ENCODE measurements around the gene SPI1.

SPI1 gene

DNA sequence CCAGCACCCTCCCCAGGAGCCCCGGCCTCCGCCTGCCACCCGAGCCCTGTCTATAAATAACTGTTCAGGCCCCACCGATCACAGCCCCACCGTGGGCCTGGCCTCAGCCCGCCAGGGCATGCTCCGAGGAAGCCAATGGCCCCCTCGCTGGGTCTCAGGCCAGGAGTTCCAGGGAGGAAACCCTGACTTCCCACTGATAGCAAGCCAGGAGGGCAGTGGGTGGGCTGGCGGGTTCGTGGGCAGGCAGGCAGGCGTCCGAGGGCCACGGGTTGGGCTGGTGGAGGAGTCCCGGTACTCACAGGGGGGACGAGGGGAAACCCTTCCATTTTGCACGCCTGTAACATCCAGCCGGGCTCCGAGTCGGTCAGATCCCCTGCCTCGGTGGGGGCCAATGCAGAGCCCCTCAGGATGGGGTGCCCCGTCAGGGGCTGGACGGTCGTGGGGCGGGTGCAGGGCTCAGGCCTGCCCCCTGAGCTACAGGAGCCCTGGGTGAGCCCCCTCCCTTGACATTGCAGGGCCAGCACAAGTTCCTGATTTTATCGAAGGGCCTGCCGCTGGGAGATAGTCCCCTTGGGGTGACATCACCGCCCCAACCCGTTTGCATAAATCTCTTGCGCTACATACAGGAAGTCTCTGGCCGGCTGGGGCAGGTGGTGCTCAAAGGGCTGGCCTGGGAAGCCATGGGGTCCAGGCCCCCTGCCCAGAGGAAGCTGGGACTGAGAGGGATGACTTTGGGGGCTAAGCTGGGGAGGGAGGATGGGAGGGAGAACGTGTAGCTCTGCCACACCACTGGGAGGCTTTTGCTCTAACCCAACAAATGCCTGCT, at the start of gene SPI1:
SPI1 (minus strand) TSS at position 538 of the 826 bp plus-strand sequence; CDS start at position 344, 194 bp downstream.
- DNase-seq: peak; percentile 24

GRCh38 chr11:47426062-47426956, 48.0 kb upstream of the SPI1 start, which contains the start of gene PSMC3:
PSMC3 (minus strand) TSS chr11:47426439; CDS start chr11:47426279, 160 bp downstream.
- DNase-seq: peak; percentile 98

- DNase-seq: no peak
Measured at GRCh38 chr11:47425611-47426010, 47.3 kb upstream of the SPI1 start.

DNA sequence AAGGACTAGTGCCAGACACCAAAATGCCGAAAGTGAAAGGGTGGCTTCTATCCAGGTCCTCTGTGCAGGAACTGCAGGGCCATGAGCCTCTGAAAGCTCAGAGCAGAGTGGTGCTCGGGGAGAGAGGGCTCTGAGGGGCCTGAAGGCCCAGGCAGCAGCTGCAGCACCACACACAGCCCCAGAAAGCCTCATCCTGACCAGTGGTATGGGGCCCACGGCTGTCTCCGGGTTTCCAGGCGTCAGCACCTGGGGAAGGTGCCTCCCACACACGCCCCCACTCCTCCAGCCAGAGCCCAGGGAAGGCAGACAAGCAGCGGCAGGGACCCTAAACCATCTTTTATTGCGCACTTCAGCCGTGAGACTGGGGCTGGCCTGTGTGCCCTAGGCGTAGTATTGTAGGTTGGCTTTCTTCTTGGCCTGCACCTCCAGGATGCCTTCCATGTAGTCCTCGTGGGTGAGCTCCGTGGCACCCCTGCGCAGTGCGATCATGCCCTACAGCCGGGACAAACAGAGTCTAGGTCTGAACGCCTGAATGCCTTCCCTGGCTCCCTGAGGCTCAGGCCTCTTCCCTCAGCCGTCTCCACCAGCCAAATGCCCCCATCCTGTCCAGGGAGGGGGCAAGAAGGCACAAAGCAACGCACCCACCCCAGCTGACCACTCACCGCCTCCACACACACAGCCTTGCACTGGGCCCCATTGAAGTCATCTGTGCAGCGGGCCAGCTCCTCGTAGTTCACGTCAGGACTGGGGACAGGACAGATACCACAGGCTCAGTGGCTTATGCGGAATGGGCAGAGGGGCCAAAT, 40.3 kb upstream of the SPI1 start:
- no peak for DNase-seq

GRCh38 chr11:47417712-47418111, 39.4 kb upstream of the SPI1 start:
- DNase-seq: no peak

DNA sequence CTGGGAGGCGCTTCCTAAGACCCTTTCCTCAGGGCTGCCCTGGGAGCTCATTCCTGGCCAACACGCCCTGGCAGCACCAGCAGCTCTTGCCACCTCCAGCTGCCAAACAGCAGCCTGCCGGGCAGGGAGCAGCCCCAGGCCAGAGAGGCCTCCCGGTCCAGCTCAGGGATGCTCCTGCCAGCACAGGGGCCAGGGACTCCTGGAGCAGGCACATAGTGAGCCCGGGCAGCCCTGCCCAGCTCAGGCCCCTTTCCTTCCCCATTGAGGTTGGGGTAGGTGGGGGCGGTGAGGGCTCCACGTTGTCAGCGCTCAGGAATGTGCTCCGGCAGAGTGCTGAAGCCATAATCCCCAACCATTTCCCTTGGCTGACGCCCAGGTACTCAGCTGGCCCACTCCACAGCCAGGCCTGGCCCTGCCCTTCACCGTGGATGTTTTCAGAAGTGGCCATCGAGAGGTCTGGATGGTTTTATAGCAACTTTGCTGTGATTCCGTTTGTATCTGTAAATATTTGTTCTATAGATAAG, 37.7 kb upstream of the SPI1 start:
- peak; percentile 30 for DNase-seq

DNA sequence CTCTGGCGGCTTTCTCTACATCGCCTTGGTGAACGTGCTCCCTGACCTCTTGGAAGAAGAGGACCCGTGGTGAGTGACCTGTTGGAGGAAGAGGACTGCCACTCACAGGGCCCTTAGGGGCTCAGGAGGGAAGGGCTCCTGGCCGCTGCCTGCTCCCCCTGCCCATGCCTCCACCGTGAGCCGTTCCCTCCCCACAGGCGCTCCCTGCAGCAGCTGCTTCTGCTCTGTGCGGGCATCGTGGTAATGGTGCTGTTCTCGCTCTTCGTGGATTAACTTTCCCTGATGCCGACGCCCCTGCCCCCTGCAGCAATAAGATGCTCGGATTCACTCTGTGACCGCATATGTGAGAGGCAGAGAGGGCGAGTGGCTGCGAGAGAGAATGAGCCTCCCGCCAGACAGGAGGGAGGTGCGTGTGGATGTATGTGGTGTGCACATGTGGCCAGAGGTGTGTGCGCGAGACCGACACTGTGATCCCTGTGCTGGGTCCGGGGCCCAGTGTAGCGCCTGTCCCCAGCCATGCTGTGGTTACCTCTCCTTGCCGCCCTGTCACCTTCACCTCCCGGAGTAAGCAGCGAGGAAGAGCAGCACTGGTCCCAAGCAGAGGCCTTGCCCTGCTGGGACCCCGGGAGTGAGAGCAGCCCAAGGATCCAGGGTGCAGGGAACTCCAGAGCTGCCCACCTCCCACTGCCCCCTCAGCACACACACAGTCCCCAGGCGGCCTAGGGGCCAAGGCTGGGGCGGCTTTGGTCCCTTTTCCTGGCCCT, 36.9 kb upstream of the SPI1 start:
- no peak for DNase-seq

- DNase-seq: no peak
Measured at GRCh38 chr11:47414685-47415070, 36.3 kb upstream of the SPI1 start.

DNA sequence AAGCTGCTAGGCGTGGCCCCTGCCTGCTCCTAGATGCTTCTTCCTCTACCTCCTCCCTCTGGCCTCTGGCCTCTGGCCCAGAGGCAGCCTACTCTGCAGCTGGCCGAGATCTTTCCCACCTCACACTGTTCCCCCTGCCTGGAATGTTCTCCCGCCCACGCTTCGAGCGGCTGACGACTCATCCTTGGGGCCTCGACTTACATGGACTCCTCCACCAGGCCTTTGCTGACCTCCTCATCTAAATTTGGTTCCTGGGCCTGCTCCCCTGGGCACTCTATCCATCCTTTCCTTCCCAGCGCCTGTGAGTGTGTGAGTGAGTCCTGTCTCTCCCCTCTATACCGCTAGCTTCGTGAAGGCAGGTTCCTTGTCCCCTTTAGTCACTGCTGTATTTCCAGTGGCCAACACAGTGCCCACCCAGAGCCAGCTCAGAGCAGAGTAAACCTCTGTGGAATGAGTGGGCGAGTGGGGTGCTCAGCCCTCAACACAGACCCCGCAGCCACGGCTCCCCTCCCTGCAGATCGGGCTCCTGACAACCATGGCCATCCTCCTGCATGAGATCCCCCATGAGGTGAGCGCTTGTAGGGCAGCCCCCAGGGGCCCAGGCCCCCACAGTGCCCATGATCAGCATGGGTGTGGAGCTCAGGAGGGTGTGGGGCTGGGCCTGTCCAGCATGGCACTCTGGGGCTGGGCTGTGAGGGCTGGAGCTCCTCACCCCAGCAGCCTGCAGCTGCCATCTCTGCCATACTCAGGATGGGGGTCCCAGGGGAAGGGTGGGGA, 35.7 kb upstream of the SPI1 start:
- no peak for DNase-seq

DNA sequence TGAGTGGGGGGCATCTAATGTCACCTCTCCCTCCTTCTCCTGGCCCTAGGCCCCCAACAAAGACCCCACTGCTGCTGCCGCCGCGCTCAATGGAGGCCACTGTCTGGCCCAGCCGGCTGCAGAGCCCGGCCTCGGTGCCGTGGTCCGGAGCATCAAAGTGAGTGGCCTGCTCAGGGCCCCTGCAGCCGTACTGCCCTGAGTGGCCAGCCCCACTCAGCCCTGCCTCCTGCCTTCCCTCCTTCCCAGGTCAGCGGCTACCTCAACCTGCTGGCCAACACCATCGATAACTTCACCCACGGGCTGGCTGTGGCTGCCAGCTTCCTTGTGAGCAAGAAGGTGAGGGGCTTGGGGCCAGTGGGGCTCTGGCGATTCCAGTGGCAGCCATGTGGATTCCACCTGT, 35.0 kb upstream of the SPI1 start:
- DNase-seq: no peak

DNA sequence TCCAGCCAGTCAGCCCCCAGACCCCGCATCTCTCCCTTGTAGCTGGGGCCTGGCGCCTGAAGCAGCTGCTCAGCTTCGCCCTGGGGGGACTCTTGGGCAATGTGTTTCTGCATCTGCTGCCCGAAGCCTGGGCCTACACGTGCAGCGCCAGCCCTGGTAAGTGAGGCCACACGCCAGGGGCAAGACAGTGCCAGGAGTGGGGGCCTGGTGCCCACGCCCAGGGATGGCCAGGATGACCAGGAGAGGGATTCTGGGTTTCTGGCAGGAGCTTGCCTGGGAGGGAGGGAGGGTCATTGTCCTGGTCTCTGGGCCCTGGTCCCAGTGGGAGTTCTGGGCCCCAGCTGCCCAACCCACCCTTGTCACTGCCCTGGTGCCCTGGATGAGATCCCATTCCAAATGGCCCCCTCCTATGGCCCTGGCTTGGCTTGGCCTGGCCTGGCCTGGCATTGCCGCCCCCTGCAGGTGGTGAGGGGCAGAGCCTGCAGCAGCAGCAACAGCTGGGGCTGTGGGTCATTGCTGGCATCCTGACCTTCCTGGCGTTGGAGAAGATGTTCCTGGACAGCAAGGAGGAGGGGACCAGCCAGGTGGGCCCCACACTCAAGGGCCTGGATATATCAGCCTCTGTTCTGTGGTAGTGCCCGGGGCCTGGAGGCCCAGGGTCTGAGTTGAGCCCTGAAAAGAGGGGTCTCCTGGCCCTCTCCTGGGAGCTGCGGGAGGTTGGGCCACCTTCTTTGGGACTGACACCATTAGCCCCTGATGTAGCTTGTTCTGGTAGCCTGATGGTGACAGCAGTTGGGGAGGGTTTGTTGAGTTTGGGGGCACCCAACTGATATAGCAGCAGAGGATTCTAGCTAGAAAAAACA, 33.8 kb upstream of the SPI1 start:
- DNase-seq: peak; percentile 74

- DNase-seq: no peak
Measured at GRCh38 chr11:47410370-47411264, 32.3 kb upstream of the SPI1 start.

- DNase-seq: no peak
Measured at GRCh38 chr11:47409440-47410369, 31.4 kb upstream of the SPI1 start.

- no peak for DNase-seq
Measured at GRCh38 chr11:47408598-47409439, 30.5 kb upstream of the SPI1 start.

DNA sequence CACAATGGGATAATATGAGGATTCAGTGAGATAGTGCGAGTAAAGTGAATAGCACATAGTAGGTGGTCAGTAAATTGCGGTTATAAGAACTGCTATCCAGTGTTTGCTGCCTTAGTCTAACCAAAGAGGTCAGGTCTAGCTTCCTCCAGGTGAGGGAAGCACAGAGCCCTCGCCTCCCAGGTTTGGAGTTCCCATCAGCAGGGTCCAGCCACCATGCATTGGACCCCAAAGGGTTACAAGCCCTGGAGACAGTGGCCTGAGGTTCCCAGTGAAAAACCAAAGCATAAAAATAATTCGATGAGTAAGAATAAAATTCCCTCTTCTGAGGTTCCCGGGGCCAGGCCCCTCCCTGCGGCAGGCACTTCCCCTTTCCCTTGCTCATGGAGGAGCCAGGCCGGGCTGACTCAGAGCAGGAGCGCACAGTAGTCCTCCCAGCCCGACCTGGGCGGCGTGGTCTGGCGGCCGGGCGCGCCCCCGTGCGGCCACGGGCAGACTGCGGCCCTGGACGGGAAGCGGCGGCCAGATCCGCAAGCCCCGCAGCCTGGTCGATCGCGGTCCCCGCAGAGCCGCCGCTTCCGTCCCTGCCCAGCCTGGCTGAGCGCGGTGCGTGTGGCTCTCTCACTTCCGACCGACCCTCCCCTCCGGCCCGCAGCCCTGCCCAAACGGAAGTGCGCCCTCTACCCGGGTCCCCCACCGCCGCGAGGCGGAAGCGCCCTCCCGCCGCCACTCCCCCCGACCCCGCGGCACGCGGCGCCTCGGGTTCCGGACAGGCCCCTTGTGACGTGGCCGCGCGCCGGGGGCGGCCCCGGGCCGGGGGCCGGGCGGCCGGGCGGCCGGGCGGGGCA, 29.6 kb upstream of the SPI1 start, which contains the start of gene SLC39A13:
SLC39A13 (plus strand) TSS at position 845 of the 845 bp plus-strand sequence. CDS start 1,505 bp downstream, outside the sequence.
- peak; percentile 94 for DNase-seq
